ENCODE measurements around the gene TAF1L. TPM values are rescaled to one million over a fixed set of nuclear protein-coding genes. Genes with fewer than 3 reads are reported as not detected.
"Not testable (repeated sequence)": the region's sequence is repeated elsewhere in the genome, so short reads cannot be mapped to it uniquely, and the experiment has no call there.

The TAF1L gene
- total RNA-seq, 1 donor from 2014 or later: not detected

- Mint-ChIP-seq H3K27me3 (no peaks in the 10 kb centered on the region), H3K9me3 (peaks cover 12% of the 10 kb centered on the region), H3K27ac (no peak overlapping the region), H3K36me3 (ENCODE audit: low read depth) (no peaks in the 10 kb centered on the region), H3K4me1 (peaks cover 14% of the 10 kb centered on the region), H3K4me3 (no peak overlapping the region)
- no peak for TF ChIP-seq CTCF (IDR thresholded peaks at IDR 0.05)
- POLR2A ChIA-PET: no interaction called here
- CTCF ChIA-PET: no interaction called here
- intact Hi-C loops (cut with micrococcal nuclease): no loop called here
- ATAC-seq (ENCODE audit: low read depth): no peak
- DNase-seq: no peak
Measured at GRCh38 chr9:32606811-32607210, 28.7 kb downstream of the TAF1L start.

DNA sequence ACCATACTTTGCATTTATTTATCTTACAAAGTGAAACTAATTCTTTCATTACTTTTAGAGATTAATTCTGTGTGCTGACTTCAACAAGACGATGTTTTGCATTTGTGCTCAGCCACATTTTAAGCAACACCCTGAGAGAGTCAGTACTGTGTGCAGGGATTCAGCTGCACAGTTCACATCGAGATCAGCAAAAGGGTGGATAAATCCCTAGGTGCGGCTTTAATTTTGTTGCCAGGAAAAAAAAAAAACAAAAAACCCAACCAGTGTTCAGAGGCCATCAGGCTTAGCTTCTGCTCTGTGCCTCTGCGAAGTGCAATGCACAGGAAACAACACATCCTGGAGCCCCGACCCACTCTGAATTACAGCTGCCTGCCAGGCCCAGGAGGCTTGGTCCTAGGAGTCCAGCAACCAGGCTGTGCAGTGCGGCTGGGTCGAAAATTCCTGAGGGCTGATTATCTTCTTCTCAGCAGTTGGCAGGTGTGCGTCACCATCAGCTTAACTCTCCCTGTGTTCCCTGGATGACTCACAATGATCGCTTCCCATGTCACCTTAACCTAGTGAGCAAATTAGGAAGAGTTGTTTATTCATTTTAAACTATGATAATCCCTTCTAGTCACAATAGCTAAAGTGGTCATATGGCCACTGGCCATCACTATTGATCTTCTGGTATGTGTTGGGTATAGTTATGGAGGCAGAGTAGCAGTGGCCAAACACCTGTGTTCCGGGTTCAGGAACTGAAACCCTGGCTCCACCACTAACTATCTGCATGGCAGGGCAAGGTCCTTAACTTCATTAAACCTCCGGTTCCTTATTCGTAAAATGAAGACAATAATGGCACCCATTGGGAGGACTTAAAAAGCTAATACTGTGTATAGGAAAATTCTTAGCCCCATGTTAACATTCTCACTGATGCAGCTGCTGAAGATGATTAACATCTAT lies 31.3 kb downstream of the TAF1L start:
- Mint-ChIP-seq H3K27me3 (peaks cover 2% of the 10 kb centered on the region), H3K4me3 (no peak overlapping the region), H3K9me3 (peaks cover 12% of the 10 kb centered on the region), H3K4me1 (peaks cover 16% of the 10 kb centered on the region), H3K36me3 (ENCODE audit: low read depth) (no peaks in the 10 kb centered on the region), H3K27ac (no peak overlapping the region)
- no peak for TF ChIP-seq CTCF (IDR thresholded peaks at IDR 0.05)
- DNase-seq: no peak
- peak; percentile 78 for ATAC-seq (ENCODE audit: low read depth)
- intact Hi-C loops (cut with micrococcal nuclease): no loop called here
- ChIA-PET CTCF (interaction anchor here (0.6 kb wide), 1 partner anchor 24 kb away, joined by 3 read pairs; no protein-coding TSS in a partner anchor), POLR2A (no interaction called here)

- H3K4me1 Mint-ChIP-seq: peaks cover 12% of the 10 kb centered on the region
- POLR2A ChIA-PET; H3K27ac Mint-ChIP-seq; intact Hi-C loops (cut with micrococcal nuclease); H3K4me3 Mint-ChIP-seq; H3K27me3 Mint-ChIP-seq; H3K9me3 Mint-ChIP-seq; H3K36me3 Mint-ChIP-seq (ENCODE audit: low read depth); CTCF ChIA-PET; ATAC-seq (ENCODE audit: low read depth); DNase-seq: not testable (repeated sequence)
Measured at GRCh38 chr9:32599021-32599420, 36.4 kb downstream of the TAF1L start.

- POLR2A ChIA-PET: no interaction called here
- intact Hi-C loops (cut with micrococcal nuclease): no loop called here
- no peak for TF ChIP-seq CTCF (IDR thresholded peaks at IDR 0.05)
Measured at GRCh38 chr9:32596936-32597335, 38.5 kb downstream of the TAF1L start.

GRCh38 chr9:32596096-32596865 lies 39.2 kb downstream of the TAF1L start:
- ATAC-seq (ENCODE audit: low read depth) (no peak), DNase-seq (no peak)
- CTCF ChIA-PET: no interaction called here
- H3K9me3 Mint-ChIP-seq: no peaks in the 10 kb centered on the region
- no peak overlapping the region for H3K4me3 Mint-ChIP-seq
- no peak for TF ChIP-seq CTCF (IDR thresholded peaks at IDR 0.05)
- H3K27ac Mint-ChIP-seq: no peak overlapping the region
- no peaks in the 10 kb centered on the region for H3K36me3 Mint-ChIP-seq (ENCODE audit: low read depth)
- H3K4me1 Mint-ChIP-seq: peaks cover 8% of the 10 kb centered on the region
- intact Hi-C loops (cut with micrococcal nuclease): no loop called here
- H3K27me3 Mint-ChIP-seq: peaks cover 9% of the 10 kb centered on the region
- POLR2A ChIA-PET: no interaction called here

More at GRCh38 chr9:32596936-32597335, 38.5 kb downstream of the TAF1L start:
- H3K4me3 Mint-ChIP-seq: no peak overlapping the region
- no peak for DNase-seq
- no peaks in the 10 kb centered on the region for H3K36me3 Mint-ChIP-seq (ENCODE audit: low read depth)
- H3K4me1 Mint-ChIP-seq: peaks cover 8% of the 10 kb centered on the region
- peaks cover 7% of the 10 kb centered on the region for H3K27me3 Mint-ChIP-seq
- H3K27ac Mint-ChIP-seq: no peak overlapping the region
- no peaks in the 10 kb centered on the region for H3K9me3 Mint-ChIP-seq
- ATAC-seq (ENCODE audit: low read depth): no peak
- CTCF ChIA-PET: no interaction called here
